ENCODE data around the gene TFF2.

The TFF2 gene

GRCh38 chr21:42364304-42364865 lies 13.6 kb upstream of the TFF2 start:
- DNase-seq = no peak

- no peak for DNase-seq
Measured at GRCh38 chr21:42363312-42363711, 12.5 kb upstream of the TFF2 start.

- no peak for DNase-seq
Measured at GRCh38 chr21:42362700-42363099, 11.9 kb upstream of the TFF2 start.

DNA sequence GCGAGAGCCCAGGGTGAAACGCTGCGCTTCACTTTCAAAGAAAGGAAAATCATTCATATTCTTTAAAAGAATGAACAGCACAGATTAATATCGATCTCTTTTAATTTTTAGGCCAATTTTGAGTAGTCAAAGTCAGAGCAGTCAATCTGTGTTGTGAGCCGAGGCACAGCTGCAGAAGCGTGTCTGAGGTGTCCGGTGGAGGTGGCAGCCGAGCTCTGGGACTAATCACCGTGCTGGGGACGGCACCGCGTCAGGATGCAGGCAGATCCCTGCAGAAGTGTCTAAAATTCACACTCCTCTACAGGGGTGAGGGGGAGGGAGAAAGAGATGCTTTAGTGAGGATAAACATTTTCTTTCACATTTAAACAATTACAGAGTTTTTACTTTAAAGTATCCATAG lies 11.4 kb upstream of the TFF2 start:
- DNase-seq = no peak

- DNase-seq = peak; percentile 88
Measured at GRCh38 chr21:42361286-42361685, 10.5 kb upstream of the TFF2 start.

DNA sequence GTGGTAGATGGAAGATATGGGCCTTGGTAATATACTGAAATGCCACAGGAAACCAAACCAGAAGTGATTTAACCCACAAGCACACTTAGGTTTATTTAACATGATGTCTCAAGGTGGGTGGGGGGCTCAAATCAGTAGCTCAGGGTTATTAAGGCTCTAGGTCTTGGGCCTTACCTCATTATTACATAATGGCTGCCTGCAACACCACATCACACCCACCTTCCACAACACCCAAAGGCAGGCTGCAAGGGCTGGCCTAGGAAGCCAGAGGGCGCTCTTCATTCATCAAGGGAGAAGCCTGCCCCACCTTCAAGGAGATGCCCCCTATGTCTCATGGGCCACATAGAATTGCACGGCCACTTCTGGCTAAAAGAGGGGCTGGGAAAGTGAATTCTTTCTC lies 9.5 kb upstream of the TFF2 start:
- DNase-seq = no peak

DNA sequence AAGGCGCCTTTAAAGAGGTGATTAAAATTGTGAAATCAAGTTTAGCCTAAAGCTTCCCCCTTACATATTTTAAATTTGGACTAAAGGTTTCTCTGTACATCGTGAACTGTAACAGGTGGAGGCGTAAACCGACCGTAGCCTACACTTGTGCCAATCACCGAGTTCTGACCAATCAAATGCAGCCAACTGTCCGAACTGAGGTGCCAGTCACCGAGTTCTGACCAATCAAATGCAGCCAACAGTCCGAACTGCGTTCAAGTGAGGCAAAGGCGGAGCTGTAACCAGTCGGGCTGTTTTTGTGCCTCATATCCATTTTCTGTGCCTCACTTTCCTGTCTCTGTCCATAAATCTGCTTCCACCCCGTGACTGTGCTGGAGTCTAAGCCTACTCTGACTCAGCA lies 8.1 kb upstream of the TFF2 start:
- no peak for DNase-seq

DNA sequence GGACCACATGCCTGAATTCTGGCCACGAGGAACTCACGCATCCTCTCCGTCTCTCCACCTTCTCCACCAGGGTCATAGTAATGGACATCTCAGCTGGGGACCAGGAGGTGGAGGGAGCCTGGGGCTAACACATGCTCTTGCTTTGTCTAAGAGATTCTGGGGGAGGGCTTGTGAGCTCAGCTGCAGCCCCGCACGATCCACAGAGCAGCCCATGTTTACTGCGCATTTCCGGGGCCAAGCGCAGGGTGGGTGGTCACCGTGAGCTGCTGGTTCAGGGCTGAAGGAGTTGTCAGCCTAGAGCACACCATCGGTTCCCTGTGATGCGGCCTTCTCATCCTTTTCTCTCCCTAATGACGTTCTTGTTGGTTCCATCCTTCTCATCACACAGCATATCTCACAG lies 7.5 kb upstream of the TFF2 start:
- DNase-seq = no peak

DNA sequence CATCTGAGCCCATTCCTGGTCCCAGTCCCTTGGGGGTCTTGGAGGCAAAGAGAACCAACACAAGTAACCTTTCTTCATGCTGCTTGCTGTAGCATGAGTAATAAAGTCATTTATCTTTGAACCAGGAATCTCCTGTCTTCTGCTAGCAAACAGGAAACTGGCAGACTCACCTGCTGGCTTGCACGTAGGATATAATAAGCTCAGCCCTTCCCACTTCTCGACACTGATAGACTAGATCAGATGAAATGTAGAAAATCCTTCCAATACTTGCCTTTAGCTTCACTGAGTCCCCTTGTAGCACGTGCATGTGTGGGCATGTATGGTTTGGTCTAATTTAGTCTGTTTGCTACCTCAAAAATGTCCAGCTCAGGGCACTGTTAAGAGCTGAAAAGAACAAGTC lies 6.5 kb upstream of the TFF2 start:
- no peak for DNase-seq

DNA sequence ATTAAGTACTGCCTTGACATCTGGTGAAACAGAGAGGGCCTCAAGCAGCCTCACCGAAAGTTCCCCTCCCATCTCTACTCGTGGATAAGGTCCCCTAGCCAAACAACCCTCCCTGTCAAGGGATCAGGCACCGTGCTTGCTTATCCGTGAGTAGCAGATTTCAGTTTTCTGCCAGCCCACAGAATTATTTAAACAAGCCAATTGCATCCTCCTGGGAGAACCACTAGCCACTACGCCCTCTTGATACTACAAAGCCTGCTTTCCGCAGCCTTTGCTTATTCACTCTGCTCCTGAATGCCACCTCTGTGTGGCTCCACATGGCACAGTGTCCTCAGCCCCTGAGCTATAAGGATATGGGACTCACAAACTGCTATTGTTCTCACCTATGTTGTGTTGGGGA lies 5.9 kb upstream of the TFF2 start:
- DNase-seq = no peak

DNA sequence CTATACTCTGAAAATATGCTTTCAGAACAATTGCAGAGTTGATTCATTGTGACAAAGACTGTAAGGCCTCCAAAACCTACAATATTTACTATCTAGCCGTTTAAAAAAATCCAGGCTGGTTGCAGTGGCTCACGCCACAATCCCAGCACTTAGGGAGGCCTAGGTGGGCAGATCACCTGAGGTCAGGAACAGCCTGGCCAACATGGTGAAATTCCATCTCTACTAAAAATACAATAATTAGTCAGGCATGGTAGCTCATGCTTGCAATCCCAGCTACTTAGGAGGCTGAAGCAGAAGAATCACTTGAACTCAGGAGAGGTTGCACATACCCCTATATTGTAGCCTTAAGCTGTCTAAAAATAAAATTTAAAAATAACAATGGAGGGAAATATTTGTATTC lies 5.3 kb upstream of the TFF2 start:
- no peak for DNase-seq

GRCh38 chr21:42353623-42354022 lies 2.8 kb upstream of the TFF2 start:
- DNase-seq = no peak

- no peak for DNase-seq
Measured at GRCh38 chr21:42352441-42353095, 1.8 kb upstream of the TFF2 start.

DNA sequence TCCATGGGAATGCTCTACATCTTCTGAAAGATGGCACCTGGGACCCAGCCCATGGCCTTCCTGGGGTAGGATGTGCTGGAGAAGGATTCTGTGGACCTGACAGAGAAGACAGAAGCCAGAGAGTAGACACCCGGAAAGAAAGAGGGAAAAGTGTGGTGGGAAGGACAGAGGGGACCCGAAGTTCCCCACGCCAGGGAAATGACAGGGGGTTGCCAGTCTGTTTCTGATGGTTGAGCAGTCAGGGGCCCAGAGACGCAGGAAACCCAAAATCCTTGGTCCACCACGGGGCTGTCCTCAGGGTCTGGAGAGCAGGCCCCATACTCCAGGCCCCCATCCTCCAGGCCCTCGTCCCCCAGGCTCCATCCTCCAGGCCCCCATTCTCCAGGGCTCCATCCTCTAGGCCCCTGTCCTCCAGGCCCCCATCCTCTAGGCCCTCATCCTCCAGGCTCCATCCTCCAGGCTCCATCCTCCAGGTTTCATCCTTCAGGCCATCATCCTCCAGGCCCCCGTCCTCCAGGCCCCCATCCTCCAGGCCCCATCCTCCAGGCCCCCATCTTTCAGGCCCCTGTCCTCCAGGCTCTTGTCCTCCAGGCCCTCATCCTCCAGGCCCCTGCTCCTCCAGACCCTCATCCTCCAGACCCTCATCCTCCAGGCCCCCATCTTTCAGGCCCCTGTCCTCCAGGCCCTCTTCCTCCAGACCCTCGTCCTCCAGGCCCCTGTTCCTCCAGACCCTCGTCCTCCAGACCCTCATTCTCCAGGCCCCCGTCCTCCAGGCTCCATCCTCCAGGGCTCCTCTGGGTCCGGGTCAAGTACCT lies 1.0 kb upstream of the TFF2 start:
- DNase-seq = no peak

- no peak for DNase-seq
Measured at GRCh38 chr21:42350318-42350910, 380 bp downstream of the TFF2 start.

- DNase-seq = no peak
Measured at GRCh38 chr21:42349420-42350317, 1.1 kb downstream of the TFF2 start.

GRCh38 chr21:42348762-42349161 lies 2.0 kb downstream of the TFF2 start:
- no peak for DNase-seq

- DNase-seq = no peak
Measured at GRCh38 chr21:42347601-42348327, 3.0 kb downstream of the TFF2 start.

- DNase-seq = no peak
Measured at GRCh38 chr21:42346866-42347600, 3.8 kb downstream of the TFF2 start.

- DNase-seq = no peak
Measured at GRCh38 chr21:42346441-42346840, 4.4 kb downstream of the TFF2 start.

GRCh38 chr21:42344631-42345030 lies 6.2 kb downstream of the TFF2 start:
- DNase-seq = no peak

Data from NCI-H524 treated with DMSO at 0.1 percent for 48 hours (cell line).